Dermis blood vessel endothelial cell (primary cell): ENCODE measurements around the gene ZMAT5. TPM values are rescaled to one million over a fixed set of nuclear protein-coding genes. Genes with fewer than 3 reads are reported as not detected.

Source experiments
- DNase-seq: peaks from one replicate; pipeline ENCODE4 v3.0.0; 2010
- total RNA-seq: library from RNA; depleted of rRNA; stranded (reverse); fragments of >200 nt; gene quantifications from 2 replicates; pipeline ENCODE4 v1.2.3, GENCODE V29; 2014

ZMAT5 gene
- total RNA-seq, 1 donor from 2014 or later: 23.5 TPM

DNA sequence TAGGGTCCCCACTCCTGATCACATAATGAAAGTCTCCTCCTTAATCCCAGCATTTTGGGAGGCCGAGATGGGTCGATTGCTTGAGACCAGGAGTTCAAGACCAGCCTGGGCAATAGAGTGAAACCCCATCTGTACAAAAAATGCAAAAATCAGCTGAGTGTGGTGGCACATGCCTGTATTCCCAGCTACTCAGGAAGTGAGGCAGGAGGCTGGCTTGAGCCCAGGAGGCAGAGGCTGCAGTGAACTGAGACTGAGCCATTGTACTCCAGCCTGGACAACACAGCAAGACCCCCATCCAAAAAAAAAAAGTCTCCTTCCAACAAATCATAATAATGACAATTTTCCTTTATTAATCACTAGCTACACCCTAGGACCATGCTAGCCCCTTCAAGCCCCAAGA, 15.1 kb downstream of the ZMAT5 start:
- DNase-seq: no peak

DNA sequence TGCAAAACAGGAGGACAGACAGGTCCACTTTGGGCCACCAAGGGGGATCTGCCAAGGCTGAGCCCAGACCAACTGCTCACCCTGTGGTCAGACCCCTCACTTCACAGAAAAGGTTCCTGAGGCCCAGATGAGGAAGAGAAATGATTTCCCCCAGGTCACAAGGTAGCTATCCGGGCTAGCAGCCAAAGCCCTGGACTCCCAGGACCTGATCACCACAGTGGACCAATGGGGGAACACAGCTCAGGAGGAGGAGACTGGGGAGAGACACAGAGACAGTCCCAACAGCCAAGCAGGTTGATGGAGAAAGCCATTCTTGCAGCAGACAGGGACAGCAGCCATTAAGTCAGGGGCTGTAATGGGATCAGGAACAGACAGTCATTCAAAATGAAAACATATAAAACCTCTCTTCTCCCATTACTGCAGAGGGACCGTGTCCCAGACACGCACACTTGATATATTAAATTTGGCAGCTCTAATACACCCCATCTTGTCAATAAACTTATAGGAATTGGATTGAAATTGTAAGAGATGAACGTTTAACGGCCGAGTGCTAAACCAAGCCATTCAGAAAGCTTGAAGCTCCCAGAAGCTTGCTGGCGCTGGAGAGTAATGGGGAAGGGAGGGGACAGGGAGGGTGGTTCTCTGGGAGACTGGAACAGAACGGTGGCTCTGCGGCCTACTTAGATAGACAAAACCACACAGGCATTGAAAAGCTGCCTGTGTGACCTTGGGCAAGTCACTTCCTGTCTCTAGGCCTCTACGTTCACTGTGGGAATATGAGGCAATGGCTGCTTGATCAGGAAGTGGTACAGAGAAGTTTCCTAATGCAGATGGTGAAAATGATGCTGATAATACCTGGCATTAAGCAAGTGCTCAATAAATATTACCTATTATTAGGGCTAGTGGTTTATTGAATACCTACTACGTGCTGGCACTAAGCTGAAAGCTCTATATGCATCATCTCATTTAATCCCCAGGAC, 16.0 kb downstream of the ZMAT5 start:
- peak; percentile 12 for DNase-seq

DNA sequence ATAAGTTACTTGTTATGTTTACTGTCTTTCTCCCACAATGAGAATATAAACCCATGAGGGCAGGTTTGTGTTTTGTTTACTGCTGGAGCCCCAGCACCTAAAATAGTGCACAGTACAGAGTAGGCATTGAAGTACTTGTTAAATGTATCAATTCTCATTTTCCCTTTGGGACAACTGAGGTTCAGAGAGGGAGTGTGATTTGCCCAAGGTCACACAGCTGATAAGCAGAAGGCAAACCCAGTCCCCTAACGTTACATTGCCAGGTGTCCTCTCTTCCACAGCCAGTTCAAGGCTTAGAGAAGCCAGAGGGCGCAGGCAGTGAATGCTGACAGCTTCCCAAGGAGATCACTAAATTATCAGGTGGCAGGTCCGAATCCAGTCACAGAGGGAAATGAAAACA, 16.8 kb downstream of the ZMAT5 start:
- no peak for DNase-seq

DNA sequence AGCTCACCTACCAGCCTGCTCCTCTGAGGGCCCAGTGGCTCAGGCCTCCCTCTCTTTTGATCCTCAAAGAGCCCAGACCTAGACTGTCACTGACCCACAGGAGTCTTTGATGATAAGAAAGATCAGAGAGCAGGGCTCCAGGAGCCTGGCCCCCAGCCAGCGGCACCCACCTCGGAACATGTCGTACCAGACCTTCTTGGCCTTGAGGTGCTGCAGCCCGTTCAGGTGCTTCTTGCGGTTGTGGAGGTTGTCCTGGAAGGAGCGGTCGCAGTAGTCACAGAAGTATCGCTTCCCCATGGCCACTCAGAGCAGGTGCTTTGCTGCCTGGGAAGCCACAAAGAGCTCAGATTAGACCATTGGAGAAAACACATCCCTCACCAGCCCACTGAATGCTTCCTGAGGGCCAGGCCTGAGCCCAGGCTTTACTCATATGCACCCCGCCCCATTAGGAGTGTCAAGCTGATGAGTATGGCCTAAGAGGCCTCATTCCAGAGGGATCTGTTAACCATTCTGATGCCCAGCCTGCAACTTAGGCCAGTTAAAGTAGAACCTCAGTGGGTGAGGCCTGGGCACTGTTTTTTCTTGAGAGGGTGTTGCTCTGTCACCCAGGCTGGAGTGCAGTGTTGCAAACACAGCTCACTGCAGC, 18.4 kb downstream of the ZMAT5 start:
- no peak for DNase-seq

DNA sequence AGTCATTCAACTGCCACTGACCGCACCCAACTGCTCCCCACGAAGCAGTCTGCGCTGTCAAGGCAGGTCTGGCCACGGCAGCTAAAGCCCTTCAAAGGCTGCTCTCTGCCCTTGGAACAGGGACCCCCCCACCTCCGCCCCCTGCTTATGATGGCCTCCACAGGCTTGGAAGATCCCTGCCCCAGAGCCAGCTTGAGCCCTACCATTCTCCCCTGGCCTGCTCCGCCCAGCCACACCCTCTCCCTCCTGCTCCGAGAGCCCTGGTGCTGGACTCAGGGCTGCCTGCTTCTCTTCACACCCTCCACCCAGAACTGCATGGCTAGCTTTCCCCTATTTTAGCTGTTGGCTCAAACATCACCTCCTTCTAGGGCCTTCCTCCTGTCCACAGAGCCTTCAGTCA, 19.0 kb downstream of the ZMAT5 start:
- DNase-seq: no peak

DNA sequence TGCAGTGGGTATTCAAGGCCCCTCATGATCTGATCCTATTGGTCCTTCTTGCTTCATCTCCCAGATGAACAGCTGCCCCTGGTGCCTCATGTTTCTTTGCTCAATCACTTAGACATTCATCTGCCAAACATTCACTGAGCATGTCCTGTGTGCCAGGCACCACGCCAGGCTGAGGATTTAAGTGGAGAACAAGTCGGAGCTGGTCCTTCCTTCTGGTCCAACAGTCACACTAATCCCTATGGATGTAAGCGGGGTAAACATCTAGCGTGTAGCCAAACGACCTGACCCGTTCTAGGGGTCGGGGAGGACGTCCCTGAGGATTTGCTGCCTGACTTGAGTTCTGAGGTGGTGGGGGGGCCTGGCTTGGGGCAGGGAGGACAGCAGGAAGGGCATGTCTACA, 21.9 kb downstream of the ZMAT5 start:
- no peak for DNase-seq

DNA sequence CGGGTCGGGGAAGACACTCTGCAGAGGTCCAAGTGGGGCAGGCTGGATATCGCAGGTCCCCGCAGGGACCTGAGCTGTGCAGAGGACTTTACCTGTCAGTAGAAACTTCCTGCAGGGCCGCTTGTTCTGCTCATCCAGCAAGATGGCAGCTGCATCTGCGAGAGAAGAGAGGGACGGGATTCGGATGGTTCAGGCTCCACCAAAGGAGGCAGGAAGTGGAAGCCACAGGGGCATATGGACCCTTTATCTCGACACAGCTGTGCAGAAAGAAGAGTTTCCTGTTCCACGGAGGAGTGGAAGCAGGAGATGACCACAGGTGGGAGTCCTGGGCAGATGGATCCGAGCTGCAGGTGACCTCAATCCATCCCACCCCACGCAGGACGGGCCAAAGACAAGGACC, 24.5 kb downstream of the ZMAT5 start:
- no peak for DNase-seq

DNA sequence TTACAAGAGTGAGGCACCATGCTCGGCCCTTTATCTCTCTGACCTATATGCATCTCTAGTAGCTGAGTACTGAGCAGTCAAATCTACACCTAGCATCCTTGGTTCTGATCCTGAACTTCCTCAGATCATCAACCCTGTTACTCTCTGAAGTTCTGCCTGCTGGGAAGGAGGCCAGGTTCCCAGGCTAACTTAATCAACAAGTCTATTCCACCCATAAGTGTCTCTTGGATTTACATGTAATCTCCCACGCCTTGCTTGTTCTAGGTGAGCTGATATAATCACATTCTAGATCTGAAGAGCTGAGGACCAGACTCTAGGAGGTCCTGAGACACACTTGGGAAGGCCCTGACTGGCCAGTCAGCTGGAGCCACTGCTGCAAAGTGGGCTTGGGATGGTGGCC, 24.9 kb downstream of the ZMAT5 start:
- DNase-seq: no peak

DNA sequence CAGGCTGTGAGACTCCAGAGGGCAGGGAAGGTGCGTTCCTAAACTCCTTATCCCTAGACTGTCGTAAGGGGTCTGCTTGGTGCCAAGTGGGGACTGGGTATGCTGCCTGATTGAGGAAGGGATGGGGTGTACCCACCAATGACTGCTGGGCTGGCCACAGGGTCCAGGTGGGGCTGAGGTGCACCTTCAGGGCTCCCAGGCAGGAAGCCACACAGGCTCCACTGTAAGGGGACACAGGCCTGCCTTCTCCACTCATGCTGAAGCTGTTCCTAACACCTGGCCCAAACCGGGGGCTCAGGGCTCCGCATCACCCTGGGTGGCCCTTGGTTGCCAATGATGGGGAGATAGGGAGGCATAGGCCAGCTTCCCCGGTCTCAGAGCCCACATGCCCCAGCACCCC, 26.6 kb downstream of the ZMAT5 start:
- no peak for DNase-seq

DNA sequence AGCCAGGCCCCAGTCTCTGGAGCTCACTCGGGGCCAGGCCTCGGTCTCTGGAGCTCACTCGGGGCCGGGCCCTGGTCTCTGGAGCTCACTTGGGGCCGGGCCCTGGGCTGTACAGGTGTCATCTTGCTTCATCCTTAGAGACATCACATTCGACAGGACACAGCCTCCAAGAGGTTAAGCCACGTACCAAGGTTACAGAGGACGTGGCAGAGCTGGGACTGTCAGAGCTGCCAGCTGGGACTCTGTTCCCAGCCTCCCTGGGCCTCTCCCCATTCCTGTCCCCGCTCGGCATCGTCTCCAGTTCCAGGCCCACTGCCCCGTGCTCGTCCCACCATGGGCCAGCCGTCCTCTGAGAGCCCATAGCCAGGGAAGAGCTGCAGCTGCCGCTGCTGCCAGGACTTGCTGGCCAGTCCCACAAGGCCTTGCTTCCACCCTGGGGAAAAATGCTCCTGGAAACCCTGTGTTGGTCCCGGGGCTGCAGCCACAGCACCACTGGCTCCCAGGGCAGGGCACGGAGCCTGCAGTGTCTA, 27.4 kb downstream of the ZMAT5 start:
- no peak for DNase-seq

DNA sequence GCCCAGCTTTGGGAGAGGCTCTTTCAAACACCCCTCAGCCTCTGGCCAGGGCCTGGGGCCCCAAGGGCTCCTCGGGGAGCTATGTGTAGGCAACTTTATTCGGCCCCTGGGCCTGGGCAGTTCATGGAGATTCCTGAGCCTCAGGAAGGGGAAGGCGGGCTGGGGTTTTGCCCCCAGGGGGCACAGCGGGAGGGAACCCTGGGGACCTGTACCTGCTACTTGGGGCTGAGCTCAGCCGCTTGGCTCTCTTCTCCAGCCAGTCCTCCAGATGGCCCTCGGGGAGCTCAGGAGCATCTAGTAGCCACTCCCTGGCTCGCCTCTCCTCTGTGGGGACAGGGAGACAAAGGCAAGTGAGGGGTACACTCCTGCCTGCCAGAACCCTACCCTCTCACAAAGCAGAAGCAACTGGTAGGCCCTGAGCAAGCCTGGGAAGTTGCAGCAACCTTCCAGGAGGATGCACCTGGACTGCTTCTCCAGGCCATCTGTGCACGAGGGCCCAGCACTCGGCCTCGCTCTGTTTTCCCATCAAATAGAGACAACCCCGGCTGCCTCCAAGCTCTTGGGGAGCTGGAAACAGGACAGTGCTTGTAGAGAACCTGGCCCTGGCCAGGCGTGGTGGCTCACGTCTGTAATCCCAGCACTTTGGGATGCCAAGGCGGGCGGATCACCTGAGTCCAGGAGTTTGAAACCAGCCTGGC, 28.5 kb downstream of the ZMAT5 start:
- no peak for DNase-seq

DNA sequence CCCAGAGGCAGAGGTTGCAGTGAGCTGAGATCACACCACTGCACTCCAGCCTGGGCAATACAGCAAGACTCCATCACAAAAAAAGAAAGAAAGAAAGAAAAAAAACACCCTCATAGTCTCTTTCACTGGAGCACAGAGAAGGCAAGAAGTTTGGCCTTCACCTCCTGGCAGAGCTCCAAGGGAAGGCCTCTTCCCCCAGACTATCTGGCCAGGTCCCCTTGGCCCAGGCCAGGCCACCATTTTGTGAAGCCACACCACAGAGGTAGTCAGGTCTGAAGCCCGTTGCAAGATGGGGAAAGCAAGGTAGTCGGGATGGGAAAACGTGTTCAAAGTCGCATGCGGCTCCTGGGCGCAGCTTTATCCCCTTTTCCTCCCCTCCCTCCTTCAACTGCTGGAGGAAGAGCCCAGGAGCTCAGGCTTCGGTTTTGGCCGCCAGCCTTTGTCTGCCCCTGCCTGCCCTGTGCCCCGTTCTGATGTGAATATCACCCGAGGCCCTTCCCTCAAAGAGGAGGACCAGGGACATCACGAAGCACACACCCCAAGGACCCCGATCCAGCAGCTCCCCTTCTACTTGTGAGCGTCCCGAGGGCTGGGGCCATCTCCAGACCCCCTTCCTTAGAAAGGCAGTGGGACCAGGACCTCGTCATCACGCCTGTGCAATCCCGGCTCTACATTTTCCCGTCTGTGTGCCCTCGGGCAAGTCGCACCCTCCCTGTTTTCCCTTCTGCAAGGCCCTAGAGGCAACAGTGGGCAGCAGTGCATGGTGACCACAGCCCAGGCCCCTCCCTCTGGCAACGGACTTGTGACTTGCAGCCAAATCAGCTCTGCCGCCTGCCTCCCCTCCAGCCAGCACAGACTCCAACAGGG, 29.3 kb downstream of the ZMAT5 start:
- DNase-seq: no peak

DNA sequence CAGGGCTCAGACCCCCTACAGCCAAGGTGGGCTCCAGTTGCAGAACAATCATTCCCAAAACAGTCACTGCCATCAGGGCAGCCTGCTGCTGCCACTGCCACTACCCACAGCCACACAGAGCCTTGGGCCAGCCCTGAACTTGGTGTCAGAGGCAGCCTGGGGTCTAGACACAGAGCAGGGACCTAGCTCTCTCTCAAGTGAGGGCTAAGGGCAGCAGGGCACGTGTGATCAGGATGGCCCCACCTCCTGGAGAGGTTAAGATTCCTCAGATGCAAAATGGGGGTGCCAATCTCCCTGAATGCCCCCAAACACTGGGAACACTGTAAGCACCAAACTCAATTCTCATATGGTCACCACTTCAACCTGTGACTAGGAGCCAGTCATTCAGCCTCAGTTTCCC, 31.4 kb downstream of the ZMAT5 start:
- DNase-seq: no peak

DNA sequence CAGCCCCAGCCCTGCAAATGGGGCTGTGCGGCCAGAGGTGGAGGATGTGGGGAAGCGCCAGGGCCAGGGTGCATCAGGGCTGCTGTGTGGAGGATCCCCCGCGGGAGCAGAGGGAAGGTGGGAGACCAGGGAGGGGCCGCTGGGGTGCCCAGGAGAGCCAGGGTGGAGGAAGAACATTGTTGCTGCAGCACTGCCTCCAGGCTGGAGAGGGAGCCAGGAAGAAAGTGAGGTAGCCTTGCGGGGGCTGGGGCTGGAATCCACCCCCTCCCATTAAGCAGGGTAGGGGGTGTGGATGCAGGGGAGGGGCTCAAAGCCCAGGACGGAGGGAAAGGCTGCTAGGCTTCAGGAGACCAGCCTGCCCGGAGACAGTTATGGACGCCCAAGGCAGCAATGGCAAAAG, 32.0 kb downstream of the ZMAT5 start:
- no peak for DNase-seq

DNA sequence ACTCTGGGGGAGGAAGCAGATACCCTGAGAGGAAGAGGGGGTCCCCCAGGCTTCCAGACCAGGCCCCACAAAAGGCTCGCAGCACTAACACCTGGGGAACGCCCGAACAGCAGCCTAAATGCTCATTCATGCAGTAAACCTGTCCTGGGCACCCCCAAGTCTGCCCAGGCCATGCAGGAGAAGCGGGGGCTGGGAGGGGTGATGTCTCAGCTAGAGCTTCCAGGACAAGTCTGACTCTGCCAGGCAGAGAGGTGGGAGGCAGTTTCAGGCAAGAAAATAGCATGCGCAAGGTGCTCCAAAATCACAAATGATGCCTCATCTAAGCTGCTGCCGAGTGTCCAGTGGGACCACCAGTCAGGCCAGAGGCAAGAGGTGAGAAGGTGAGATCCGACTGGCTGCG, 32.4 kb downstream of the ZMAT5 start:
- DNase-seq: no peak

DNA sequence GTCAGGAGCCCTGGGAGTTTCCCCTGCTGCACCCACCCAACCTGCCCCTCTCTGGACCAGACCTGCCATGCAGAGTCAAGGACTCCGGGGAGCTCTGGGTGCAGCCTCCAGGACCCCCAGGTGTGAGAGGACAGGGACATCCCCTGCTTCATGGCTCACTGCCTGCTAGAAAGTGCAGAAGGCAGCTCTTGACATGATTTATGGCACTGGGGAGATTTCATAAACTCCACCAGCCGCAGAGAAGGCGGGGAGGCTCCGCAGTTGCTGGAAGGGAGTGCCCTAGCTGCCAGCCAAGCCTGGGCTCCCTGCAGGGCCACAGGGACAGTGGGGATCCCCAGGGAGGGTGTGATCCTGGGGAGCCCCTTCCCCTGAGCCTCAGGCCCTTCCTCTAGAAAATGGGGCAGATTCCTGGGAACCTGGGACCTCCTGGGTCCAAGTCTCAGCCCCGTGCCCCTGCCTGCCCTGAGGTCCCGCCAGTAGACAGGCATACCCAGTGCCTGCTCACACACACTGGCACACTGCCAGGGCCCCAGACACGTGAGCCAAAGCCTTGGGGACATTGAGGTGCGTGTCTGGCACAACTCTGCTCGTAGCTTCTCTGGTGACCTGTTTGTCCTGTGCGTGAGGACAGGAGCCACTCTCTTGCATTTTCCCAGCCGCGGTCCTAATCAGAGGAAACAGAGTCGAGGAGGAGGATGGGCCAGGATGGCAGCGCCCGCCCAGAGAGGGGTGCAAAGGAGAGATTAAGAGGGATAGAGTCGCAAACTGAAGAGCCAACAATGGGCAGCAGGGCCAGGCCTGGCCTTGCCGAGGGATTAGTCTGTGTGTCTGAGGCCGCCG, 33.2 kb downstream of the ZMAT5 start:
- no peak for DNase-seq

DNA sequence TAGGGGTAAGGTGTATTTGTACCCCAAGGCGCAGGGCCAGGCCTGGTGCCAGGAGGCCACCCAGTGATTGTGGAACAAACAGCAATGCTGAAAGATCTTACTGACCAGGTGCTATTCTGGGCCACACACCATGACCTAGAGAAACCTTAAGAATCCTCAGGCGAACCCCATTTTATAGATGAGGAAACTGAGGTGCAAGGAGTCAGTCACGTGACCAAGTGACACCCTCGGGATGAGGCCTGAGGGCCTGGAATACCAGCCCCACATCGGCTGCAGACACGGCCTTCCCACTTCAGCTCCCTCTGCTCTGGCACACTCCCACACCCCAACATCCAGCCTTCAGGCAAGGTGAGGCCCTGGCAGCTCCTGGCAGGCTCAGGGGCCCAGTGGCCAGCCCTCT, 33.9 kb downstream of the ZMAT5 start:
- no peak for DNase-seq

DNA sequence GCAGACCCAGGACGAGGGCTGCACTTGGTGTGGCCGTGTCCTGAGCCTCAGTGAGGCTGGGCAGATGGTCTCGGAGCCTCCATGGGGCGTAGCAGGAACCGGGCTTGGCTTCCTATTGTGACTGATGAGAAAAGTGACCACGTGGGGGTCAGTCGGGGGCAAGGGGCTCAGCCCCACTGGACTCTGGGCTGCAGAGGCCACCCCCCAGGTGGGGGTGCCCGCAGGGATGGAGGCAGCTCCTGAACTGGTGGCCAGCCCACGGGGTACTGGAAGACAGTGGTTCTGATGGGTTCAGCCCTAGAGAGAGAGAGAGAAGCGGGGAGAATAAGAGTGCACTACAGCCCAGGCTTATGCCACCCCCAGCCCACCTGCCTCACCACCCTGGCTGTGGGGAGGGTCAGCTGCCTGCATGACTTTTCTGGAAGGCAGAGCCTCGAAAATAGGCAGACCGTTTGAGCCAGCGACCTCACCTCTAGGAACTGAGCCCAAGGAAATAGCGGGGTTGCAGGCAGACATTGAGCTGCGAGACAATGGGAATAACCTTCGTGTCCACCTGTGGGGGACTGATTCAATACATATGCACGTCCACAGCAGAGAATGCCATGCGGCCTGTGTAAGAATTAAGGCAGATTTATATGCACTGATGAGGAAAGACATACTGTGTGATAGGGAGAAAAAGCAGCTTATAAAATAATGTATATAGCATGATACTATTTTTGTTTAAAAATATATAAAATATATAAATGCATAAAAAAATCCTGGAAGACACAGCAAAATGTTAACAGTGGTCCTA, 35.6 kb downstream of the ZMAT5 start:
- DNase-seq: no peak

DNA sequence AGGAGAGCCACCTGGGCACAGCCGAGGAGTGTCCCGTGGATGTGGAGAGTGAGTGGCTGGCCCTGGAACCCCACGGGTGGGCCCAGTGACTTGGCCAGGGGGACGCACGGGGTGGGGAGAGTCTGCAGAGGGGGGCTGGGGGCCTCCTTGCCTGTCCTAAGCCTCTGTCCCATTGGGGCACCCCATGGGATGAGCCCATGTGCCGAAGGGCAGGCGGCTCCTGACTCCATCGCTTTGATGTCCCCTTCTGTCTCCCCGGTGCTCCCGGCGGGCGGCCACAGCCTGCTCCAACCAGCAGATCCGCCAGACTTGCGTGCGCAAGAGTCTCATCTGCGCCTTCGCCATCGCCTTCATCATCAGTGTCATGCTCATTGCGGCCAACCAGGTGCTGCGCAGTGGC, 37.6 kb downstream of the ZMAT5 start:
- DNase-seq: no peak

DNA sequence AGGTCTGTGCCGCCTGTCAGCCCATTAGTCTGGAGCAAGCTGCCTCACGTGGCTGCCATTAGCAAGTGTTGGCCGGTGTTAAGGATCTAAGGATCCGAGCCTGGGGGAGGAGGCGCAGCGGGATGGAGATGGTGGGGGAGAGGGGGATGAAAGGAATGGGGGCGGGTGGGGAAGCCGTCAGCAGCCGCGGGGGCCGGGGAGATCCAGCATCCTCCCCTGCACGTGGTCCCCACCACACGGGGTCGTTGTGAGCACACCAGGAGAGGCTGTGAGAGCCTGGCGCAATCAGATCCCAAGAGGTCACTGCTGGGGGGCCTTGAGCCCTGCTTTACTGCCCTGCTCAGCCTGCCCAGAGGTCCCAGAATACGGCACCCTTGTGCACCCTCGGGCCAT, 39.7 kb downstream of the ZMAT5 start:
- DNase-seq: peak; percentile 59
